GM18499 (cell line): ENCODE results near the gene PHLDA2.

Experiments used
- ATAC-seq: cut with Tn5 transposase; IDR thresholded peaks from one replicate; pipeline ENCODE4 v1.9.1; 2021; ENCODE audit warnings: moderate number of reproducible peaks; ENCODE audit not compliant: insufficient read depth, unreplicated experiment

Gene PHLDA2

DNA sequence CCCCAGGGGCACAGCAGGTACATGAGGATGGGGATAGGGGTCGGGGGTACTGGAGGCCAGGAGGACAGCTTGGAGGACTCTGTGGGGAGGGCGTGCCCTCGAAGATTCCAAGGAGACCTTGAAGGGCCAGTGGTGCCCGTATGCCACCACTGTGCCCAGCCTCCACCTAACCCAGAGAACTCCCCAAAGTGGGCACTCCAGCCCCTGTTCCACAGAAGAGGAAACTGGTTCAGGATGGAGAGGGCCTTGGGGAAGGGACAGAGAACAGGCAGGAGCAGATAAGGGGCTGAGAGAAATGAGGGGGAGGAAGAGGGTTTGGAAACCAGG is 2.2 kb upstream of the PHLDA2 start:
- no peak for ATAC-seq

- ATAC-seq = no peak
Measured at GRCh38 chr11:2930704-2931419, 1.6 kb upstream of the PHLDA2 start.

DNA sequence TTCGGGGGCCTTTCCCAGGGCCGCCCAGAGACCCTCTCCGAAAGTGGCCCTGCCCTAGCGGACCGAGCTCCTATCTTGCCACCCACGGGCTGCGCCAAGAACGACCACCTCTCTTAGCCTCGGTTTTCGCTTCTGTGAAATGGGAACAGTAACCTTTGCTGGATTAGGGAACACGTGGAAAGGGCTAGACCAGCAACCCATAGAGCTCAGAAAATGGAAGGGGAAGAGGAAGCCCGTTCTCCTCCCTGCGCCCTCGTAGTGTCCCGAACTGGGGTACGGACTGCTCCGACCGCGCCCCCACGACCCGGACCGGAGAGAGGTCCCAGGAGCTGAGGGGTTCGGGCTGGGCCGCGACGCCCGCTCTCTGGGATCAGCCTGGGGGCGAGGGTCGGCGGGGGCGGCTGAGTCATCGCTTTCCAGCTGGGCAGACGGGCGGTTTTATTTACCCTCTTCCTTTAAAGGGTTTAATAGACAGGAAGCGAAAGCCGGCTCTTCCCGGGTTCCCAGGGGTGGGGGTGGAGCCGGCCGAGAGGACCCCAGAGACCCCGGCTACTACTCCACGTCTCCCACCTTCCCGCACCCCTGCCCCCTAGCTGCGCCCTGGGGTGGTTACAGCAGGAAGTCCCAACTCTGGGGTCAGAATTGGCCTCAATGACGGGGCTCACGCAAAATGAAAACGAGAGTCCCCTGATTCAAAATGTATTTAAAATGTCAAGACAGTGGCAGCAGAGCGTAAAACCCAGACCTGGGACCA is 907 bp upstream of the PHLDA2 start:
- no peak for ATAC-seq

- ATAC-seq = no peak
Measured at GRCh38 chr11:2929531-2929949, 320 bp upstream of the PHLDA2 start.

DNA sequence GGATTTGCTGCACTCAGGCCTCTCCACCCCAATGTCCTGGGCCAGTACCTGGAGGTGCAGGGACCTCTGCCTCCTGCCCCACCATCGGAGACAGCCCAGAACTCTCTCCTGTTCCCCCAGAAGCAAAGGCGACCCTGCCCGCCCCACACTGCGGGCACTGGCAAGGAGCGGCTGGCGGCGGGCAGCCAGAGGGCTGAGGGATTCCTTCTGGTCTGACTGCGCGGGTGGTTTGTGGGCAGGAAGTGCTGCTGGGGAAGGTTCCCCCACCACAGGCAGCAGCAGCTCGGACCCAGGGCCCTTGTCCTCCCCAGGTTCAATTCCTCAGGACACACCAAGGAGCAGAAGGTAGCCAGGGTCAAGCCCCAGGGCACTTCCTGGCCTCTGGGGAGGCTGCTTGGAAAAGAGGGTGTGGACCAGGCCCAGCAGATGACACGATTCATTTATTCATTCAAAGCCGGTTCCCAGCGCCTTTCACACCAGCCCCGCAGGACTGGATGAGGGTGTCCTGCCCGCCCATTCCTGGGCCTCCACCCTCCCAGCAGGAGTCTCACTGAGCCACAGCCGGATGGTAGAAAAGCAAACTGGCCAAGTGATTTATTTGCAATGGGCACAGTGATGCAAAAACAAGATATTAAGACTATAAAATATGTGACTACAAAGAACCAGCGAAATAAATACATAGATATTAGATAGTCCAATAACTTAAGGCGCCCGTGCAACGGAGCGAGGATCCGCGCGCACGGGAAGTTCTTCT is 1.2 kb downstream of the PHLDA2 start:
- ATAC-seq = no peak

GRCh38 chr11:2927121-2927800 is 2.0 kb downstream of the PHLDA2 start:
- no peak for ATAC-seq

- ATAC-seq = no peak
Measured at GRCh38 chr11:2926611-2927051, 2.6 kb downstream of the PHLDA2 start.

GRCh38 chr11:2924821-2925675 is 4.2 kb downstream of the PHLDA2 start:
- ATAC-seq = no peak

DNA sequence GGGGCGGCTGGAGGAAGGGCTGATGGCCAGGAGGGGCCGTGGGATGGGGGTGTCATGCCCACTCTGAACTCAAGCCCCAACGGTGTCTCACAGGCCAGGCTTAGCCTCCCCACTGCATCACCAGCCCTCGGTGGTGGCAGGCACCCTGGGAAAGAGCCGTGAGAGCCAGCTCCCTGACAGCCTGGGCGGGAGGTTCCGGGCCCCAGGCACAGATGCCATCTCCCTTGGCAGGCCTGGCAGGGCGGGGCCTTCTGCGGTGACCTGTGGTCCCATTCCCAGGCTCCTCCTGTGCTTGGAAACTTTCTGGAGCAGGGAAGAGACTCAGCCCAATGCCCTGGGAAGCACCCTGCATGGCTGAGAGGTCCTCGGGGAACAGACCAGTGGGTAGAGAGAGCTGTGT is 4.8 kb downstream of the PHLDA2 start:
- ATAC-seq = no peak

- no peak for ATAC-seq
Measured at GRCh38 chr11:2923446-2924375, 5.5 kb downstream of the PHLDA2 start.

- no peak for ATAC-seq
Measured at GRCh38 chr11:2922655-2923054, 6.6 kb downstream of the PHLDA2 start.

- ATAC-seq = no peak
Measured at GRCh38 chr11:2921742-2922493, 7.3 kb downstream of the PHLDA2 start.

DNA sequence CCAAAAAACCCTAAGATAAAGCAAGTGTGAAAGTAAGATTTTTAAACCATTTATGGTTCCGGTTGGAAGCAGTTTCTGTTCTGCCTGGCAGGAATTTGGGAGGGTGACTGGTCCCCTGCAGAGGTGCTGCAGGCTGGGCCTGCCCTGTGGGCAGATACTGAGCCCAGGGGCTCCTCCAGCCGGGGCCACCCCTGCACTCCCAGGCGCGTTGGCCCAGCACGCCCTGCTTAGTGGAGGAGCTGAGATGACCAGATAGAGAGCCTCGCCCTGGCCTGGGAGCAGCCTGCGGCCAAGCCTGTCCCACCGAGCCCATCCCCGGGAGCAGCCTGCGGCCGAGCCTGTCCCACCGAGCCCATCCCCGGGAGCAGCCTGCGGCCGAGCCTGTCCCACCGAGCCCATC is 8.0 kb downstream of the PHLDA2 start:
- no peak for ATAC-seq

DNA sequence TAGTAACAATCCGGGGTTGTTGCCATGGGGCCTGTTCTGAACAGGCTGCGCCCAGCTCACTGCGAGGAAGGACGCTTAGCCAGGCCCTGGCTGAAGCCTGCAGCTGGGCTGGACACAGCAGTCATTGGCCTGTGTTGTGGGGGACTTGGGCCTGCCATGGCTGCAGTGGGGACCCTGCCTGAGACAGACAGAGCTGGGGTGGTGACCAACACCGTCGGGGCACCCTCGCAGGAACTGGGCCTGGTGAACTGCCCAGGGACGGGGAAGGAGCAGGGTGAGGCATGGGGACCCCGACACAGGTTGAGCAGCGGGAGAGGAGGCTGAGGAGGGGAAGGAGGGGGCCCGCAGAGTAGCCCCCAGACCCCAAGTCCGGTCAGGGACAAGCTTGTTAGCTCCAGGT is 8.9 kb downstream of the PHLDA2 start:
- no peak for ATAC-seq

GRCh38 chr11:2919837-2920236 is 9.4 kb downstream of the PHLDA2 start:
- no peak for ATAC-seq

- no peak for ATAC-seq
Measured at GRCh38 chr11:2919188-2919587, 10.0 kb downstream of the PHLDA2 start.

DNA sequence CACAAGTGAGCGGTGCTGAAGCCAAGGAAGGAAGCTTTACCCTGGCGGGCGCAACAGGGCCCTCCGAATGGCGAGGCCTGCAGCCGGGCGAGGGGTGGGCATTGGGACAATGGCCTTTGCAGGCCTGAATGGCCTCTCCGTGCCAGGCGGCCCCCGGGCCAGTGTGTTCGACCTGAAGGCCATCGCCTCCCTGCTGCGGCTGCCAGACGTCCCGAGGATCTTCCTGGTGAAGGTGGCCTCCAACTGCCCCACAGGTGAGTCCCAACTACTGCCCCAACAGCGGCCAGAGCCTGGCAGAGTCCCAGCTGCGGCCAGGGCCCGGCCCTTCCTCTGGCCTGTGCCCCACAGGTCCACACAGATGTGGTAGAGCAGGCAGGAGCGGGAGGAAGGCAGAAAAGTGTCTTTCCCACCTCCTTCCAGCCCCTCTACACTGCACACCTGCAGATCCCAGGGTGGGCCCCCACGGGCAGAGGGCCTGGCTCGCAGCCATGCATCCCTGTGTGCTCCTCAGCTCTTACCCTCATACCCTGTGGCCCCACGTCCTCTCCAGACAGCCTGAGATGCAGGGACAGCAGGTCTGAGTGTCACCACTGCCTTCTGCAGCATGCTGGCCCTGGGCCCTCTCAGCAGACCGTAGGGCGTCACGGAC is 11.3 kb downstream of the PHLDA2 start:
- no peak for ATAC-seq
